ENCODE results near the gene GNA12. TPM values are rescaled to one million over a fixed set of nuclear protein-coding genes. Genes with fewer than 3 reads are reported as not detected.
A peak's percentile ranks its signal among the peaks of the same experiment; 100 is the strongest.

Gene GNA12
- total and polyA plus RNA-seq, 2 of the 4 experiments (the other 2 are of a cell fraction) = 14.3 to 93.9 TPM

GRCh38 chr7:2870471-2870931 lies 26.4 kb upstream of the GNA12 start:
- no peak overlapping the region for H3K9ac ChIP-seq (ENCODE audit: low read depth, low read length)
- no peaks in the 10 kb centered on the region for H3K27me3 ChIP-seq (ENCODE audit: control insufficient read depth, insufficient read depth, low read length)
- in situ Hi-C loops (cut with MboI; ENCODE audit: low sequenced_read_pairs) = loop anchor here (25.0 kb wide), 2 partner anchors 1767 to 1892 kb away; no protein-coding TSS in a partner anchor
- H2BK120ac ChIP-seq (ENCODE audit: low read depth, low read length) = no peak overlapping the region
- CTCF ChIA-PET = no interaction called here
- TF ChIP-seq CHD1 (IDR thresholded peaks at IDR 0.05; ENCODE audit: low read depth, low read length) (no peak), SMC3 (IDR thresholded peaks at IDR 0.05; ENCODE audit: low read depth, low read length) (no peak), CEBPB (IDR thresholded peaks at IDR 0.05; ENCODE audit: low read depth, low read length) (no peak), USF2 (IDR thresholded peaks at IDR 0.05; ENCODE audit: low read depth, low read length) (no peak), MXI1 (IDR thresholded peaks at IDR 0.05; ENCODE audit: borderline replicate concordance, low read depth, low read length) (no peak), POLR2A (IDR thresholded peaks at IDR 0.05; ENCODE audit: low read depth, low read length) (no peak), BHLHE40 (IDR thresholded peaks at IDR 0.05; ENCODE audit: low read depth, low read length) (no peak), MAFK (IDR thresholded peaks at IDR 0.05; ENCODE audit: low read depth, low read length) (no peak), RFX5 (IDR thresholded peaks at IDR 0.05; ENCODE audit: low read depth, low read length) (no peak), FOS (IDR thresholded peaks at IDR 0.05; ENCODE audit: low read depth, low read length) (no peak), NFE2L2 (IDR thresholded peaks at IDR 0.05; ENCODE audit: low read depth, low read length) (no peak), MAZ (IDR thresholded peaks at IDR 0.05; ENCODE audit: borderline replicate concordance, low read depth, low read length) (no peak), RCOR1 (IDR thresholded peaks at IDR 0.05; ENCODE audit: insufficient replicate concordance, low read length) (no peak), RAD21 (IDR thresholded peaks at IDR 0.05; ENCODE audit: low read length) (no peak), ELK1 (IDR thresholded peaks at IDR 0.05; ENCODE audit: borderline replicate concordance, low read depth, low read length) (no peak), CTCF (conservative IDR thresholded peaks at IDR 0.05; ENCODE audit: low read depth, low read length) (no peak)
- H3K4me3 ChIP-seq (ENCODE audit: insufficient read depth, low read depth, low read length) = no peak overlapping the region
- H3K56ac ChIP-seq (ENCODE audit: extremely low read depth, insufficient read depth, low read length) = no peak overlapping the region
- H2BK5ac ChIP-seq (ENCODE audit: low read depth, low read length, poor library complexity, severe bottlenecking) = no peak overlapping the region
- POLR2A ChIA-PET (ENCODE audit: unreplicated experiment) = no interaction called here
- peaks cover 6% of the 10 kb centered on the region for H3K4me1 ChIP-seq (ENCODE audit: control insufficient read depth, insufficient read depth, low read length)
- dilution Hi-C loops (cut with HindIII; ENCODE audit: low sequenced_read_pairs, unreplicated experiment) = no loop called here
- H3K18ac ChIP-seq (ENCODE audit: low read depth, low read length) = no peak overlapping the region
- no TSS peak for BruUV-seq (replicated peaks)
- intact Hi-C loops (cut with micrococcal nuclease) = no loop called here
- no peak overlapping the region for H3K27ac ChIP-seq (ENCODE audit: insufficient read depth, low read length)
- peak overlapping the region; percentile 75 to 78; a peak in 3 of 4 replicates for H4K8ac ChIP-seq (ENCODE audit: low read depth in 2 of 2, low read length in 2 of 2)
- H3K36me3 ChIP-seq (ENCODE audit: control insufficient read depth, insufficient read depth, low read length) = no peaks in the 10 kb centered on the region
- peak overlapping the region; percentile 26 for H2AK9ac ChIP-seq (replicated peaks; ENCODE audit: low read depth, low read length, poor library complexity)
- 0 out of 2 replicates have a peak overlapping the region, but pooled peaks have one; percentile 21 for H2AK5ac ChIP-seq (ENCODE audit: low read depth, low read length)
- no peaks in the 10 kb centered on the region for H3K9me3 ChIP-seq (ENCODE audit: control insufficient read depth, insufficient read depth, low read length)
- H3K4ac ChIP-seq (ENCODE audit: low read depth, low read length) = peak overlapping the region; percentile 40; the same call in 1 of the 2 replicates
- H4K20me1 ChIP-seq (ENCODE audit: insufficient read depth, low read length) = peaks cover 9% of the 10 kb centered on the region
- peak overlapping the region; percentile 75 for H2AFZ ChIP-seq (replicated peaks; ENCODE audit: low read length, poor library complexity)
- H2BK20ac ChIP-seq (ENCODE audit: low read depth, low read length) = no peak overlapping the region
- no peak overlapping the region for H3K23ac ChIP-seq (ENCODE audit: low read depth, low read length)
- H3K14ac ChIP-seq (replicated peaks; ENCODE audit: low read depth, low read length) = peak overlapping the region; percentile 59; the same call in 1 of the 2 replicates
- H3K9me1 ChIP-seq (ENCODE audit: insufficient read depth, low read length) = peaks cover 26% of the 10 kb centered on the region
- no peak overlapping the region for H3K4me2 ChIP-seq (ENCODE audit: low read depth, low read length)
- H3K79me1 ChIP-seq (ENCODE audit: low read depth in 1 of 2, low read length in 2 of 2) = no peaks in the 10 kb centered on the region
- ATAC-seq (ENCODE audit: low read depth) (peak; percentile 59), DNase-seq (peak; percentile 61)
- 0 out of 2 replicates have a peak overlapping the region, but pooled peaks have one; percentile 56 for H4K5ac ChIP-seq (ENCODE audit: low read depth, low read length)
- H4K91ac ChIP-seq (ENCODE audit: insufficient read depth, low read depth, low read length) = no peak overlapping the region
- H2BK15ac ChIP-seq (ENCODE audit: low read depth, low read length) = no peak overlapping the region; the same call in 2 of the 3 replicates
- WGBS, 2 experiments (ENCODE audit: extremely low coverage in 2 of 2, insufficient read length in 1 of 2) = 38% methylated on average over 8 of the region's 10 CpGs; no CpG with 5 or more reads in 1 of the 2 experiments

Measured in IMR-90 (cell line).